Endothelial cell of umbilical vein (primary cell): ENCODE data around the gene CYGB. TPM values are rescaled to one million over a fixed set of nuclear protein-coding genes. Genes with fewer than 3 reads are reported as not detected.

Source experiments
- BruUV-seq: library from RNA; stranded (reverse); fragments of 400-500 nt; replicated peaks from 2 replicates; lab custom pipeline; 2021; lab: Mats Ljungman, UMichigan
- CTCF ChIA-PET: fragments of 300-600, 350-600 bp; sonication (Branson Sonifier 250); formaldehyde crosslinking; loops from one replicate; lab custom pipeline; 2021; ENCODE audit warnings: antibody characterized with exemption, inconsistent platforms; lab: Charles Lee
- POLR2A ChIA-PET: fragments of 300-600, 350-600 bp; sonication (Branson Sonifier 250); formaldehyde crosslinking; loops from one replicate; lab custom pipeline; 2021; ENCODE audit warnings: antibody characterized with exemption, inconsistent platforms; lab: Charles Lee
- DNase-seq: peaks from one replicate; pipeline ENCODE4 v3.0.0-alpha.2; 2011; ENCODE audit warnings: low read depth, low spot score
- FAIRE-seq: peaks from 2 replicates; lab custom pipeline; 2011; peaks lifted over from hg19 to GRCh38; lab: Jason Lieb, UNC
- H2AFZ ChIP-seq: 2 replicates; pipeline ENCODE4 v1.6.0; 2012; ENCODE audit warnings: low read depth, low read length, control low read depth, inconsistent platforms
- H3K27ac ChIP-seq: 2 replicates; pipeline ENCODE4 v1.5.1; 2011; ENCODE audit warnings: low read depth, mild to moderate bottlenecking, control low read depth, low read length, moderate library complexity; ENCODE audit not compliant: insufficient read depth
- H3K27me3 ChIP-seq, 2 experiments: 2 replicates each; pipeline versions ENCODE4 v1.6.0 to v1.6.1; 2011; ENCODE audit warnings: low read length in 2 of 2, mixed read lengths in 1 of 2; ENCODE audit not compliant: control insufficient read depth in 2 of 2, insufficient read depth in 2 of 2
- H3K36me3 ChIP-seq, 2 experiments: 2 replicates in 1 of 2; 3 replicates in 1 of 2; pipeline ENCODE4 v1.5.1; 2011; ENCODE audit warnings: low read length in 2 of 2, mild to moderate bottlenecking in 1 of 2, moderate library complexity in 1 of 2; ENCODE audit not compliant: control insufficient read depth in 2 of 2, insufficient read depth in 2 of 2; ENCODE audit errors: extremely low read depth in 1 of 2
- H3K4me1 ChIP-seq: 3 replicates; pipeline ENCODE4 v1.5.1; 2011; ENCODE audit warnings: mild to moderate bottlenecking, low read length; ENCODE audit not compliant: control insufficient read depth, insufficient read depth; ENCODE audit errors: extremely low read depth
- H3K4me2 ChIP-seq: 2 replicates; pipeline ENCODE4 v1.6.1; 2011; ENCODE audit warnings: low read length, control low read depth, mixed read lengths; ENCODE audit not compliant: insufficient read depth
- H3K4me3 ChIP-seq, 3 experiments: fragments of 200-600 bp in 1 of 3; sonication (generic), shearing (Covaris generic) in 1 of 3; replicated peaks in 1 of 3; 2 replicates each; pipeline ENCODE4 v1.5.1; 2011 to 2016; ENCODE audit warnings: control low read depth in 3 of 3, low read length in 3 of 3, mild to moderate bottlenecking in 2 of 3, inconsistent platforms in 1 of 3, low read depth in 1 of 3, moderate library complexity in 1 of 3; ENCODE audit not compliant: insufficient read depth in 1 of 3
- H3K79me2 ChIP-seq: 2 replicates; pipeline ENCODE4 v1.6.0; 2012; ENCODE audit warnings: low read length, inconsistent platforms; ENCODE audit not compliant: control insufficient read depth, insufficient read depth
- H3K9ac ChIP-seq: replicated peaks from 2 replicates; pipeline ENCODE3; 2011; ENCODE audit warnings: low read length, control low read depth; ENCODE audit not compliant: insufficient read depth; ENCODE audit errors: extremely low read depth
- H3K9me1 ChIP-seq: replicated peaks from 3 replicates; pipeline ENCODE4 v1.6.0; 2011; ENCODE audit warnings: mild to moderate bottlenecking, low read length; ENCODE audit not compliant: control insufficient read depth, insufficient read depth; ENCODE audit errors: extremely low read depth
- H3K9me3 ChIP-seq: replicated peaks from 2 replicates; pipeline ENCODE4 v1.5.1; 2012; ENCODE audit warnings: low read length, inconsistent platforms; ENCODE audit not compliant: control insufficient read depth, insufficient read depth
- H4K20me1 ChIP-seq: replicated peaks from 2 replicates; pipeline ENCODE3; 2011; ENCODE audit warnings: mild to moderate bottlenecking, low read length; ENCODE audit not compliant: control insufficient read depth, insufficient read depth; ENCODE audit errors: extremely low read depth
- EZH2 ChIP-seq: IDR thresholded peaks from 2 replicates; pipeline ENCODE4 v1.6.1; 2012; ENCODE audit warnings: borderline replicate concordance, low read depth, mild to moderate bottlenecking, moderate library complexity, low read length, inconsistent platforms; ENCODE audit not compliant: severe bottlenecking
- FOS ChIP-seq: IDR thresholded peaks from 2 replicates; pipeline ENCODE4 v1.6.1; 2011; ENCODE audit warnings: mild to moderate bottlenecking, low read length, moderate library complexity, borderline replicate concordance; ENCODE audit not compliant: insufficient read depth
- GATA2 ChIP-seq: IDR thresholded peaks from 2 replicates; pipeline ENCODE4 v1.7.0; 2011; ENCODE audit warnings: low read depth, mild to moderate bottlenecking, moderate library complexity, mixed read lengths, low read length; ENCODE audit not compliant: insufficient read length, insufficient read depth
- JUN ChIP-seq: IDR thresholded peaks from 2 replicates; pipeline ENCODE4 v1.6.1; 2011; ENCODE audit warnings: borderline replicate concordance, low read depth; ENCODE audit not compliant: insufficient read length, insufficient read depth
- MAX ChIP-seq: IDR thresholded peaks from 2 replicates; pipeline ENCODE4 v1.6.1; 2011; ENCODE audit not compliant: insufficient read depth, insufficient read length
- MYC ChIP-seq: IDR thresholded peaks from one replicate; pipeline ENCODE4 v1.6.1; 2011; ENCODE audit warnings: mild to moderate bottlenecking, low read depth, low read length
- POLR2A ChIP-seq: IDR thresholded peaks from 2 replicates; pipeline ENCODE4 v1.6.1; 2012; ENCODE audit warnings: low read depth, mild to moderate bottlenecking, control low read depth, low read length
- POLR2AphosphoS5 ChIP-seq: IDR thresholded peaks from 2 replicates; pipeline ENCODE4 v1.6.1; 2012; ENCODE audit warnings: low read depth, mild to moderate bottlenecking, control low read depth, low read length, moderate library complexity; ENCODE audit not compliant: insufficient read depth
- dilution Hi-C: fragments of 300-500 bp; cut with MboI; formaldehyde crosslinking; loops from one replicate; pipeline ENCODE4 v1.15.0; 2019; ENCODE audit warnings: low sequenced_read_pairs; ENCODE audit not compliant: extremely low pct_ligation_motif_present
- intact Hi-C: fragments of 100-400 bp; cut with micrococcal nuclease; formaldehyde crosslinking; loops from one replicate; pipeline ENCODE4 v1.10.0; 2022
- polyA plus RNA-seq, 4 experiments: library from polyadenylated mRNA; depleted of rRNA in 3 of 4; stranded (reverse) in 3 of 4; unstranded in 1 of 4; fragments of >200 nt; gene quantifications; 2 replicates each; pipeline versions ENCODE4 v1.2.1 to v1.2.3, GENCODE V29; 2011 to 2012; ENCODE audit warnings: missing spikeins in 1 of 4
- total RNA-seq: library from RNA; stranded (reverse); gene quantifications from 2 replicates; pipeline ENCODE4 v1.2.3, GENCODE V29; 2021
- TF ChIP-seq, protein P1 (sequence below), 2 donors: IDR thresholded peaks; 1 replicate in 1 of 2; 2 replicates in 1 of 2; pipeline ENCODE4 v1.5.1; 2011; ENCODE audit warnings: low read length in 2 of 2, mild to moderate bottlenecking in 2 of 2, moderate library complexity in 2 of 2, control low read depth in 1 of 2, inconsistent platforms in 1 of 2, low read depth in 1 of 2; ENCODE audit not compliant: insufficient read depth in 1 of 2; ENCODE audit errors: extremely low read depth in 1 of 2

Gene CYGB
- total and polyA plus RNA-seq, 2 donors (not counting 3 experiments of a cell fraction or from before 2014, with no cell fraction given): 0.22 to 0.91 TPM

DNA sequence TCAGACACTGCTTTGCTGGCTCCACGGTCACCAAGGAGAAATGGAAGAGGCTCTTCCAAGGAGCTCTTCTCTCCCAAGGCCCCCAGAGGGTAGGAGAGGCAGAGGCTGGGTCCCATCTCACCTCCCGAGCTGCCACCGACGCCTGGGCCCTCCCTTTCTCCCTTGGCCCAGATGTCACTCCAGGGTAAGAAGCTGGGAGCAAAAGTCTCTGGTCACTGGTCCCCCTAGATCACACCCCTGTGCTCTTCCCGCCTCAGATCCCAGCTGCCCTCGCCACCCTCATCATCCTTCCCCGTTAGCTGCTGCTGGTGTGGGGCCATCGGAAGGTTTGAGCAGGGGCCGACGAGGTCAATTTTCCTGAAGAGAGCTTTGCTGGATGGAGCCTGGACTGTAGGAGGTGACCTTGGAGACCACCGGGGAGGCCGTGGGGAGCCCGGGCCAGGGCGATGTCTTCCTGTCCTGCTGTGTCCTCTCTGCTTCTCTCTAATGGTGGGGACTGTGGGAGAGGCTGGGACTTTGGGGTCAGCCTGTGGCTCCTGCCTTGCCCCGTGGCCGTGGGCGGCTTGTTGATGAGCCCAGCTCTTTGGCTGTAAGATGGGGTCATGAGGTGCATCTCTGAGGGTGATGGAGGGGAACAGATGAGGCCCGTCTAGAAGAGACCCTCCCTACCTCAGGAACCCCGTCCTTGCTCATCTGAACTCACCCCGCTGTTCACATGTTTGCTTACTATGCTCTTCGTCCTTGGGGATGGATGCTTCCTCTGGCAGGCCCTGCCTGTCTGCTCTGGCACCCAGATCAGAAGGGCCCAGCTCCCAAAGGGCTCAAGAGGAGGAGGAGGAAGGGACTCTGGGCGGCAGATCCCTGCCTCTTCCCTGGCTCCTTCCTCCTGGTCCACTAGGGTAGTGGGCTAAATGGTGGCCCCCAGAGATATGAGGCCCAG is 24.9 kb downstream of the CYGB start:
- H3K9me3 ChIP-seq: no peaks in the 10 kb centered on the region
- ChIA-PET CTCF (interaction anchor here (0.8 to 2.6 kb wide), 9 partner anchors 10 to 111 kb away, joined by 3 to 13 read pairs (median 5); partner anchors contain the start of gene ST6GALNAC2), POLR2A (no interaction called here)
- no peaks in the 10 kb centered on the region for H3K36me3 ChIP-seq
- H3K4me3 ChIP-seq: no peak overlapping the region
- DNase-seq: no peak
- H3K9me1 ChIP-seq: no peaks in the 10 kb centered on the region
- no peaks in the 10 kb centered on the region for H4K20me1 ChIP-seq
- no TSS peak for BruUV-seq
- no peak overlapping the region for H3K4me2 ChIP-seq
- no peak for FAIRE-seq
- H3K27me3 ChIP-seq: peaks cover 0 to 3% of the 10 kb centered on the region in 2 experiments
- H2AFZ ChIP-seq: no peak overlapping the region
- TF ChIP-seq POLR2A (no peak), MYC (no peak), GATA2 (no peak), MAX (no peak), EZH2 (no peak), POLR2AphosphoS5 (no peak), JUN (no peak), FOS (no peak)
- TF ChIP-seq, protein P1, sequence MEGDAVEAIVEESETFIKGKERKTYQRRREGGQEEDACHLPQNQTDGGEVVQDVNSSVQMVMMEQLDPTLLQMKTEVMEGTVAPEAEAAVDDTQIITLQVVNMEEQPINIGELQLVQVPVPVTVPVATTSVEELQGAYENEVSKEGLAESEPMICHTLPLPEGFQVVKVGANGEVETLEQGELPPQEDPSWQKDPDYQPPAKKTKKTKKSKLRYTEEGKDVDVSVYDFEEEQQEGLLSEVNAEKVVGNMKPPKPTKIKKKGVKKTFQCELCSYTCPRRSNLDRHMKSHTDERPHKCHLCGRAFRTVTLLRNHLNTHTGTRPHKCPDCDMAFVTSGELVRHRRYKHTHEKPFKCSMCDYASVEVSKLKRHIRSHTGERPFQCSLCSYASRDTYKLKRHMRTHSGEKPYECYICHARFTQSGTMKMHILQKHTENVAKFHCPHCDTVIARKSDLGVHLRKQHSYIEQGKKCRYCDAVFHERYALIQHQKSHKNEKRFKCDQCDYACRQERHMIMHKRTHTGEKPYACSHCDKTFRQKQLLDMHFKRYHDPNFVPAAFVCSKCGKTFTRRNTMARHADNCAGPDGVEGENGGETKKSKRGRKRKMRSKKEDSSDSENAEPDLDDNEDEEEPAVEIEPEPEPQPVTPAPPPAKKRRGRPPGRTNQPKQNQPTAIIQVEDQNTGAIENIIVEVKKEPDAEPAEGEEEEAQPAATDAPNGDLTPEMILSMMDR (IDR thresholded peaks at IDR 0.05; ENCODE audit: extremely low read depth in 1 of 2, insufficient read depth in 1 of 2, low read depth in 1 of 2, low read length in 2 of 2): no peak
- H3K79me2 ChIP-seq: no peaks in the 10 kb centered on the region
- intact Hi-C loops (no loop called here), dilution Hi-C loops (no loop called here)
- H3K4me1 ChIP-seq: no peaks in the 10 kb centered on the region
- H3K9ac ChIP-seq: no peak overlapping the region
- no peak overlapping the region for H3K27ac ChIP-seq
